GM23338 (cell line): ENCODE data around the gene KLHDC8A. TPM values are rescaled to one million over a fixed set of nuclear protein-coding genes. Genes with fewer than 3 reads are reported as not detected.

Experiments
- ATAC-seq: fragments of 200-7000 bp; cut with Tn5 transposase; 3 replicates; pipeline ENCODE4 v1.9.1; 2020
- DNase-seq: peaks from one replicate; pipeline ENCODE4 v3.0.0-alpha.2; 2015; ENCODE audit warnings: low spot score
- H2AFZ ChIP-seq: fragments of 200-600 bp; sonication (generic); 2 replicates; pipeline ENCODE4 v1.8.0; 2016; ENCODE audit warnings: antibody characterized with exemption, mild to moderate bottlenecking, moderate library complexity
- H3F3A ChIP-seq: fragments of 200-600 bp; sonication (generic); replicated peaks from 2 replicates; pipeline ENCODE4 v1.8.0; 2017; ENCODE audit warnings: antibody characterized with exemption, mixed run types, low read depth
- H3K27ac ChIP-seq: fragments of 200-600 bp; sonication (generic); 2 replicates; pipeline ENCODE4 v1.6.1; 2016; ENCODE audit warnings: low read depth
- H3K27me3 ChIP-seq: fragments of 200-600 bp; sonication (generic); 2 replicates; pipeline ENCODE4 v1.8.0; 2016; ENCODE audit warnings: mild to moderate bottlenecking, mixed run types, moderate library complexity; ENCODE audit not compliant: insufficient read depth
- H3K36me3 ChIP-seq: fragments of 200-600 bp; sonication (generic); 2 replicates; pipeline ENCODE4 v1.8.0; 2016; ENCODE audit warnings: mild to moderate bottlenecking; ENCODE audit not compliant: insufficient read depth
- H3K4me1 ChIP-seq: fragments of 200-600 bp; sonication (generic); 2 replicates; pipeline ENCODE4 v1.8.0; 2016; ENCODE audit warnings: mild to moderate bottlenecking, moderate library complexity; ENCODE audit not compliant: insufficient read depth
- H3K4me2 ChIP-seq: fragments of 200-600 bp; sonication (generic); 2 replicates; pipeline ENCODE4 v1.7.1; 2017; ENCODE audit warnings: mixed run types
- H3K4me3 ChIP-seq: fragments of 200-600 bp; sonication (generic); 2 replicates; pipeline ENCODE4 v1.6.1; 2016; ENCODE audit warnings: mixed run types
- H3K79me2 ChIP-seq: fragments of 200-600 bp; sonication (generic); replicated peaks from 2 replicates; pipeline ENCODE4 v1.8.0; 2017; ENCODE audit warnings: mild to moderate bottlenecking; ENCODE audit not compliant: insufficient read depth
- H3K9me2 ChIP-seq: fragments of 200-600 bp; sonication (generic); 2 replicates; pipeline ENCODE4 v1.8.0; 2017; ENCODE audit not compliant: insufficient read depth
- H4K20me1 ChIP-seq: fragments of 200-600 bp; sonication (generic); replicated peaks from 2 replicates; pipeline ENCODE4 v1.8.0; 2017; ENCODE audit warnings: mild to moderate bottlenecking; ENCODE audit not compliant: insufficient read depth
- H3K27ac Mint-ChIP-seq: 2 replicates; pipeline ENCODE4 v1.8.0; 2020; ENCODE audit warnings: inconsistent platforms, mild to moderate bottlenecking, moderate library complexity, mixed read lengths
- H3K27me3 Mint-ChIP-seq: 3 replicates; pipeline ENCODE4 v1.8.0; 2022; ENCODE audit warnings: low read depth, mild to moderate bottlenecking, moderate library complexity, mixed read lengths, inconsistent platforms; ENCODE audit not compliant: insufficient read depth, poor library complexity
- H3K36me3 Mint-ChIP-seq: 3 replicates; pipeline ENCODE4 v1.8.0; 2021; ENCODE audit warnings: low read depth, mild to moderate bottlenecking, inconsistent platforms, moderate library complexity, mixed read lengths
- H3K4me1 Mint-ChIP-seq: 3 replicates; pipeline ENCODE4 v1.8.0; 2020; ENCODE audit warnings: mild to moderate bottlenecking, inconsistent platforms, mixed read lengths
- H3K4me3 Mint-ChIP-seq: 3 replicates; pipeline ENCODE4 v1.8.0; 2021; ENCODE audit warnings: moderate library complexity, mild to moderate bottlenecking, inconsistent platforms, mixed read lengths
- H3K9me3 Mint-ChIP-seq: 3 replicates; pipeline ENCODE4 v1.8.0; 2020; ENCODE audit warnings: moderate library complexity, mild to moderate bottlenecking, inconsistent platforms, mixed read lengths
- CREB1 ChIP-seq: fragments of 250-450 bp; sonication (Bioruptor Pico); IDR thresholded peaks from 2 replicates; pipeline ENCODE4 v1.5.0; 2020; ENCODE audit warnings: low read depth, mild to moderate bottlenecking, moderate library complexity
- CTCF ChIP-seq, 2 experiments: fragments of 200-600 bp in 1 of 2; sonication (generic) in 1 of 2; conservative IDR thresholded peaks; 2 replicates each; pipeline versions ENCODE4 v1.5.1 to v1.6.1; 2016 to 2017; ENCODE audit warnings: antibody characterized with exemption in 2 of 2, low read depth in 2 of 2, mild to moderate bottlenecking in 2 of 2, moderate library complexity in 1 of 2
- ETS1 ChIP-seq: IDR thresholded peaks from 2 replicates; pipeline ENCODE4 v1.6.1; 2016; ENCODE audit warnings: antibody characterized with exemption
- EZH2 ChIP-seq: fragments of 200-600 bp; sonication (generic); IDR thresholded peaks from one replicate; pipeline ENCODE4 v1.8.0; 2017; ENCODE audit warnings: antibody characterized with exemption, mild to moderate bottlenecking, low read depth; ENCODE audit not compliant: unreplicated experiment
- EZH2phosphoT487 ChIP-seq: fragments of 200-600 bp; sonication (generic); IDR thresholded peaks from one replicate; pipeline ENCODE4 v1.8.1; 2018; ENCODE audit warnings: antibody characterized with exemption; ENCODE audit not compliant: unreplicated experiment
- JUNB ChIP-seq: IDR thresholded peaks from one replicate; pipeline ENCODE4 v1.6.1; 2016; ENCODE audit warnings: antibody characterized with exemption; ENCODE audit not compliant: unreplicated experiment
- NANOG ChIP-seq: IDR thresholded peaks from 2 replicates; pipeline ENCODE4 v1.6.1; 2016; ENCODE audit warnings: antibody characterized with exemption, borderline replicate concordance
- POLR2AphosphoS5 ChIP-seq: IDR thresholded peaks from 2 replicates; pipeline ENCODE4 v1.6.1; 2016; ENCODE audit warnings: antibody characterized with exemption, low read depth
- REST ChIP-seq: IDR thresholded peaks from one replicate; pipeline ENCODE4 v1.6.1; 2018; ENCODE audit warnings: antibody characterized with exemption; ENCODE audit not compliant: unreplicated experiment
- STAT1 ChIP-seq: IDR thresholded peaks from one replicate; pipeline ENCODE4 v1.6.1; 2016; ENCODE audit warnings: antibody characterized with exemption; ENCODE audit not compliant: unreplicated experiment
- ZNF114 ChIP-seq: fragments of 250-450 bp; sonication (Bioruptor Pico); IDR thresholded peaks from 2 replicates; pipeline ENCODE4 v1.5.0; 2020; ENCODE audit warnings: mild to moderate bottlenecking, moderate library complexity
- ZNF331 ChIP-seq: fragments of 250-450 bp; sonication (Bioruptor Pico); IDR thresholded peaks from 2 replicates; pipeline ENCODE4 v1.5.0; 2020; ENCODE audit warnings: low read depth, mild to moderate bottlenecking, moderate library complexity
- ZNF462 ChIP-seq: fragments of 250-450 bp; sonication (Bioruptor Pico); IDR thresholded peaks from 2 replicates; pipeline ENCODE4 v1.5.0; 2020; ENCODE audit warnings: mild to moderate bottlenecking, moderate library complexity
- polyA plus RNA-seq: library from polyadenylated mRNA; unstranded; fragments of >200 nt; fragmentation: Nextera tagmentation; extraction: Ambion mirVana; gene quantifications from 2 replicates; pipeline ENCODE4 v1.2.1, GENCODE V29; 2016
- total RNA-seq: library from RNA; depleted of rRNA; stranded (reverse); fragments of >200 nt; shearing (Covaris generic); gene quantifications from 2 replicates; pipeline ENCODE4 v1.2.3, GENCODE V29; 2014

The KLHDC8A gene
- total and polyA plus RNA-seq, 2 experiments from 2014 or later, result 1.7 to 2.8 TPM

- Mint-ChIP-seq H3K4me3 (no peak overlapping the region; the same call in 2 of the 3 replicates), H3K36me3 (no peaks in the 10 kb centered on the region), H3K4me1 (peaks cover 80% of the 10 kb centered on the region), H3K9me3 (no peaks in the 10 kb centered on the region; the same call in 2 of the 3 replicates), H3K27ac (no peak overlapping the region), H3K27me3 (peaks cover 18% of the 10 kb centered on the region)
- no peaks in the 10 kb centered on the region for H3K36me3 ChIP-seq
- H3K4me2 ChIP-seq, result no peak overlapping the region
- no peaks in the 10 kb centered on the region for H3K79me2 ChIP-seq
- no peak for TF ChIP-seq ZNF462 (CRISPR knock-in tag)
- no peak for TF ChIP-seq REST
- no peak for TF ChIP-seq ZNF331 (CRISPR knock-in tag)
- TF ChIP-seq EZH2phosphoT487, result no peak
- no peak for TF ChIP-seq CREB1
- no peak for TF ChIP-seq EZH2
- no peak for TF ChIP-seq JUNB
- no peak for TF ChIP-seq ZNF114 (CRISPR knock-in tag)
- no peak for TF ChIP-seq ETS1
- TF ChIP-seq NANOG, result no peak
- no peak for TF ChIP-seq STAT1
- no peak for TF ChIP-seq POLR2AphosphoS5
- TF ChIP-seq CTCF (conservative IDR thresholded peaks at IDR 0.05; ENCODE audit: low read depth in 2 of 2), result no peak
- H3K27me3 ChIP-seq, result no peaks in the 10 kb centered on the region
- ATAC-seq, result no peak
- H3F3A ChIP-seq, result peaks cover 32% of the 10 kb centered on the region
- peaks cover 85% of the 10 kb centered on the region for H3K4me1 ChIP-seq
- no peak for DNase-seq
- H3K27ac ChIP-seq, result no peak overlapping the region
- H2AFZ ChIP-seq, result no peak overlapping the region
- no peaks in the 10 kb centered on the region for H4K20me1 ChIP-seq
- H3K4me3 ChIP-seq, result no peak overlapping the region
- no peaks in the 10 kb centered on the region for H3K9me2 ChIP-seq
These were observed 3.5 kb downstream of the KLHDC8A start for GRCh38 chr1:205353191-205353590.
